HG02759 (cell line): Measurements from ENCODE around the gene PJVK.
"Not testable (repeated sequence)": the region's sequence is repeated elsewhere in the genome, so short reads cannot be mapped to it uniquely, and the experiment has no call there.

ENCODE experiments used
- ATAC-seq: cut with Tn5 transposase; IDR thresholded peaks from one replicate; pipeline ENCODE4 v1.9.1; 2021; ENCODE audit warnings: mild to moderate bottlenecking, moderate library complexity; ENCODE audit not compliant: unreplicated experiment

PJVK gene

DNA sequence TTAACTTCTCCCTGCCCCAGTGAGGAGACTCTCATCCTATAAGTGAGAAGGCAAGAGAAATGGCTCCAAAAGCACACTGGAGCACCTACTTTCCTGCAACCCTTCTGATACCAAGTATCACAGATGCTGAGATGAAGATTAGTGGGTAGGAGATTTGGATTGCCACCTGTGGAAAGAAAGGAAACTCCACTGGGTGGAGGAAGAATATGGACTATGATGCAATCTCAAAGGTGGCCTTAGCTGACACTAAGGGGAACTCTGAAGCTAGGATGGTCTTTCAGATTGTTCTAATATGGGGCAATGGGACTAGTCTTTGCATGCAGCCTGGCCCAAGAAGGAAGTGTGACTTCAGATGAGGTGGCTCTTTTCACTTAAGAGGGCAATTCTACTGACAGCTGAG is 21.8 kb upstream of the PJVK start:
- no peak for ATAC-seq

DNA sequence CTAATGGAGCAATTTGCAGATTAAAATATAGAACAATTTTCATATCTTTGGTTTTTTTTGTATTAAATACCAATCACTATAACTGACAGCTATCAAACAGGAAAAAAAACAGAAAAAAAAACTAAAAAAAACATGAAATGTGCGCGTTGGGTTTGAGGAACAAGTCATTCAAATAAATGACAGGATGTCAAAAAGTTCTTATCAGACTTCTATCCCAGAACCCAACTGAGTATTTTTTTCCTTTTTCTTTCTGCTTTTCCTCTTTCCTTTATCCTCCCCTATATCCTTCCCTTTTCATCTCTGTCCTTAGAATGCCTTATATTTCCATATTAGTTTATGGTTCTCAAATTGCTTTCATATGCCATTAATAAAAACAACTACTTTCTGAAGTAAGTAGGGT is 14.5 kb upstream of the PJVK start:
- no peak for ATAC-seq

GRCh38 chr2:178441426-178441825 is 9.8 kb upstream of the PJVK start:
- no peak for ATAC-seq

DNA sequence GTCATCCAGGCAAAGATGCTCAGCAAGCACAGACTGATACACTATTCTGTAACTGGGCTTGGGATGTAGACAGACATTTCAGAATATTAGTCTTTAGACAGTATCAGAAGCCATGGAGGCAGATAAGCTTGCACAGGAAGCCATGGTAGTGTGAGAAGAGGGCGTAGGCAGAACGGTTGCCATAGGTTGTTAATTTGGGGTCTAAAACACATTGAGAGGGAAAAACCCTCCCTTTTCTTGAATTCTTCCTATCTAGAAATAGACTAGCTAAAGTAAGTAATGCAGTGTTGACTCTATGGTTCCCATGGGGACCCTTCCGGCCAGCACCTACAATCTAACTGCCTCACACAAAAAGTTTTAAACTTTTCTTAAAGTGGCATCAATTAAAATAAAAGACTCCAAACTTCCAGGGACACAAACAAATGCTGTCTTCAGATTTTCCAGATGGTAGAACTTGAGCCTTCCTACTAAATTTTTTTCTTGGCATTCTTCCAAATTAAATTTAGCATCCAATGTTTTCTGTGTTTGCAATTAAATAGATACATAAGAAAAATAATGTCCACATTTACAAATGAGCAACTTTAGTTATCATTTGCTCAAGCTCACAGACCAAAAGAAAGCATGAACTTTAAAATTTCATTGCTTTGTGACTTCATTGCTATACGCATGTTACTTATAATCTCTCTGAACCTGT is 2.1 kb upstream of the PJVK start:
- ATAC-seq = no peak

GRCh38 chr2:178449700-178450523 is 1.3 kb upstream of the PJVK start:
- ATAC-seq = no peak

GRCh38 chr2:178450524-178450773 is 729 bp upstream of the PJVK start:
- peak; percentile 48 for ATAC-seq

- ATAC-seq = no peak
These were observed 1.2 kb downstream of the PJVK start for GRCh38 chr2:178452334-178452733.

- ATAC-seq = no peak
These were observed 1.7 kb downstream of the PJVK start for GRCh38 chr2:178452870-178453269.

DNA sequence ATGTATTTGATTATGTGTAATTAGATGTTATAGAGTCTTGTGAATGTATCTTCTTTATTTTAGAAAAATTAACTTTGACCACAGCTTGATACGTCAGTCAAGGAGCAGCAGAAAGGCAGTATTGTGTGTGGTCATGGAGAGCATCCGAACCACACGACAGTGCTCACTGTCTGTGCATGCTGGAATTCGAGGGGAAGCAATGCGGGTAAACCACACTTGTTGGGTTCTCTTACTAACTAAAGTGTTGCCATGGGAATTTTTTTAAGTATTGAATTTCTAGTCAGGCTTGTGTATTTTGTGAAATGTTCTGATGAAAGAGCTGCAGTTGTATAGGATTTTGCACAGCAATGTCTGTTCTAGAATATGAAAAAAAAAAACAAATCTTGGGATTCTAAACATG is 4.8 kb downstream of the PJVK start:
- no peak for ATAC-seq

DNA sequence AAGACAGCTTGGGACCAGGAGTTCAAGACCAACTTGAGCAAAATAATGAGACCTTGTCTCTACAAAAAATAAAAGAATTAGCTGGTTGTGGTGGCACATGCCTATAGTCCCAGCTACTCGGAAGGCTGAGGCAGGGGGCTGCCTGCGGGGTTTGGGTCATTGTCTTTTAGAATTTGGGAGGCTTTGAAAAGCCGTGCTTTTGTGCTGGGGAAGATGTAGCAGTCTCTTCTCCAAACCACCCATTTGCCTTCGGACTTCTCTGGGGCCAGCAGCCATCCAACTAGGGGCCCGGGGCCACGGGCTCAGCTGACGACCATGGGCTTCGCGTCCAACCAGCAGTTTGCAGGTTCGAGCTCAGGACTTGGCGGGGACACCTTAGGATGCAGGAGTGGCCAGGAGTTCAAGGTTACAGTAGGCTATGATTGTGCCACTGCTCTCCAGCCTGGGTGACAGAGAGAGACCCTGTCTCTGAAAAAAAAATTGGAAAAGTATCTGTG is 6.3 kb downstream of the PJVK start:
- no peak for ATAC-seq

- no peak for ATAC-seq
These were observed 18.2 kb downstream of the PJVK start for GRCh38 chr2:178469219-178469849.

GRCh38 chr2:178471313-178471712 is 20.1 kb downstream of the PJVK start:
- not testable (repeated sequence) for ATAC-seq

GRCh38 chr2:178473373-178473772 is 22.2 kb downstream of the PJVK start:
- no peak for ATAC-seq

GRCh38 chr2:178473931-178474330 is 22.8 kb downstream of the PJVK start:
- no peak for ATAC-seq

- no peak for ATAC-seq
These were observed 23.4 kb downstream of the PJVK start for GRCh38 chr2:178474560-178474959.

DNA sequence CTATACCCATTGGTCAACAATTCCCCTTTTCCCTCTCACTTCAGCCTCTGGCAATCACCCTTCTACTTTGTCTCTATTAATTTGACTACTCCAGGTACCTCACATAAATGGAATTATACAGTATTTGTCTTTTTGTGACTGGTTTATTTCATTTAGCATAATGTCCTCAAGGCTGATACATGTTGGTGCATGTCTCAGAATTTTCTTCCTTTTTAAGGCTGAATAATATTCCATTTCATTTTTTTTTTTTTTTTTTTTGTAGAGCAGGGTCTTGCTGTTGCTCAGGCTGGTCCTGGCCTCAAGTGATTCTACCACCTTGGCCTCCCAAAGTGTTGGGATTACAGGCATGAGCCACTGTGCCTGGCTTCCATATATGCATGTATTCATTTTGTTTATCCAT is 25.3 kb downstream of the PJVK start:
- no peak for ATAC-seq

GRCh38 chr2:178477443-178478129 is 26.4 kb downstream of the PJVK start:
- ATAC-seq = no peak

GRCh38 chr2:178478130-178478438 is 26.9 kb downstream of the PJVK start:
- peak; percentile 2 for ATAC-seq

DNA sequence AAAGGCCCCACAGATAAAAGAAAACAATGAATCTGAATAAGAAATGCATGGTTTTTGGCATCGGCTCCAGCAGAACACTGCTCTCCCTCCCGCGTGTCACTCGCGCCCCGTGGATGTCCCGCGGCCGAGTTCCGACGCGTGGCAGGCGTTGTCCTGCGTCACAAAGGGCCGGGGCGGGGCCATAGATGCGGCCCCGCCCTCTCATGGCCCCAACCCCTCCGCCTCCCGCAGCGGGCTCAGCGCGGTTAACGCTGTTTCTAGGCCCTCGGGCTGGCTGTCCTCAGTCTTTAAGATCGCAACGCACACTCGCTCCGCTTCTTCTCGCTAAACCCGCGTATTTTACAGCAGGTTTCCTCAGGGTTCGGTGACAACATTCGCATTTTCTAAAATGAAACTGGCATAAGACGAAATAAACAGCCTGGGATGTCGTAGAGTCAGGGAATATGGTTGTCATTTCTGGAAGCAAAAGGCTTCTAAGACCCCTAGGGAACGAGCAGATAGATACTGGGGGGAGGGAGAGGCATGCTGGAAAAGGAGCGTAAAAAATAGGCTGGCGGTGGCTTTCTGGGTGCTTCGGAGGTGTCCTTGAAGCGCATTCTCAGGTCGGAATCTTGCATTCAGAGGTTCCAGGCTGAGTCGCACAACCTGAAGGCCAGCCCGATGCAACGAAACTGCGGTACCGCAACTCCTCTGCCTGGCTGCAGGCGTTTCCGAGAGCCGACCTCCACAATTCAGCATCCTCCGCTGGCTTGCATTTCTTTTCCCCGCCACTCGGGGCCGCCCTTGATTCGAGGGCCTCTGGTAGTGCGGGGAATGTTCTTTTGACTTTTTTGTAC is 27.5 kb downstream of the PJVK start, which contains the start of gene FKBP7:
Gene FKBP7 (minus strand): TSS at position 162 of the 836 bp plus-strand sequence. CDS start 101 bp downstream, at position 61.
- ATAC-seq = peak; percentile 54

- ATAC-seq = no peak
These were observed 28.1 kb downstream of the PJVK start for GRCh38 chr2:178479275-178479616.

DNA sequence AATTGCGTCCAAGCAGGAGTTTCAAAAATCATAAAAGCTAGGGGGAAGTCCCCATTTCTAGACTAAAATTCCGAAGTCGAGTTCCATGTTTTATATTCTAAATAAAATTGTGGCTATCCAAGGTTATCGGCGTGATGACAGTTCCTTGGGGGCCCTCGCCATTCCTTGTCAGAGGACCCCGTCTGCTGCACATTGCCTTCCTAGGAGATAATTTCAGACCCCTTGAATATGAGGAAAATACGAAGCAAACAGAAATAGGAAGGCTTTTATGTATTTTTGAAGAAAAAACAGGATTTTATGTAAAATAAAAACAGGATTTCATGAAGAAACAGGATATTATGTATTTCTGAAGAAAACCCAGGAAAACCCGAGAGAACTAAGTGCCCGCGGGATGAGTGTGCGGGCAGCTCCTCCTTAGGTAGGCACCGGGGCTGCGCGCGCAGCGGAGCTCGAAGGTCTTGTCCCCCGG is 28.6 kb downstream of the PJVK start:
- no peak for ATAC-seq
